Esophagus muscularis mucosa (tissue), 4 donors: ENCODE measurements around the gene SLC3A2. TPM values are rescaled to one million over a fixed set of nuclear protein-coding genes. Genes with fewer than 3 reads are reported as not detected.
"Not testable (repeated sequence)": the region's sequence is repeated elsewhere in the genome, so short reads cannot be mapped to it uniquely, and the experiment has no call there.

Experiments used
- DNase-seq: peaks from one replicate; pipeline ENCODE4 v3.0.0-alpha.2; 2017; ENCODE audit errors: extremely low spot score
- H3K27ac ChIP-seq, 4 donors: fragments of 200-600 bp; sonication (generic); replicated peaks in 1 of 4; 1 replicate in 3 of 4; 2 replicates in 1 of 4; pipeline ENCODE4 v1.5.1; 2016 to 2019; ENCODE audit warnings: mild to moderate bottlenecking in 1 of 4
- H3K27me3 ChIP-seq, 4 donors: fragments of 200-600 bp; sonication (generic); one replicate each; pipeline versions ENCODE4 v1.5.1 to v1.6.0; 2016 to 2019
- H3K36me3 ChIP-seq, 4 donors: fragments of 200-600 bp; sonication (generic); one replicate each; pipeline ENCODE4 v1.5.1; 2016 to 2019
- H3K4me1 ChIP-seq, 4 donors: fragments of 200-600 bp; sonication (generic); one replicate each; pipeline ENCODE4 v1.5.1; 2016 to 2019
- H3K4me3 ChIP-seq, 4 donors: fragments of 200-600 bp; sonication (generic); 1 replicate in 2 of 4; 2 replicates in 2 of 4; pipeline ENCODE4 v1.5.1; 2016 to 2019; ENCODE audit warnings: mild to moderate bottlenecking in 4 of 4, moderate library complexity in 1 of 4
- H3K9me3 ChIP-seq, 4 donors: fragments of 200-600 bp; sonication (generic); 1 replicate in 3 of 4; 2 replicates in 1 of 4; pipeline ENCODE4 v1.5.1; 2016 to 2019
- CTCF ChIP-seq, 3 experiments: fragments of 200-600 bp in 2 of 3; fragments of 450-650 bp in 1 of 3; sonication (generic) in 2 of 3; IDR thresholded peaks; one replicate each; pipeline ENCODE4 v1.5.1; 2017 to 2019; ENCODE audit warnings: antibody characterized with exemption in 3 of 3, mild to moderate bottlenecking in 2 of 3, moderate library complexity in 1 of 3
- EP300 ChIP-seq: sonication (generic); formaldehyde crosslinking; IDR thresholded peaks from one replicate; pipeline ENCODE4 v1.6.1; 2017; ENCODE audit warnings: antibody characterized with exemption
- POLR2A ChIP-seq: fragments of 450-650 bp; IDR thresholded peaks from one replicate; pipeline ENCODE4 v1.6.1; 2017; ENCODE audit warnings: antibody characterized with exemption, moderate library complexity, mild to moderate bottlenecking, low read depth
- POLR2AphosphoS5 ChIP-seq, 2 donors: sonication (generic); formaldehyde crosslinking; IDR thresholded peaks; one replicate each; pipeline ENCODE4 v1.6.1; 2017; ENCODE audit warnings: antibody characterized with exemption in 2 of 2
- WGBS: methylation state at CpG from one replicate; pipeline ENCODE4 v1.1.5; 2018; 5-methylcytosine and 5-hydroxymethylcytosine counted together
- intact Hi-C: fragments of 100-400 bp; cut with DNase I; formaldehyde crosslinking; loops from one replicate; pipeline ENCODE4 v1.15.1; 2023
- total RNA-seq, 4 donors: library from RNA; depleted of rRNA; stranded (reverse); fragments of >200 nt; gene quantifications; one replicate each; pipeline versions ENCODE4 v1.1.0 to v1.2.1, GENCODE V29; 2016

Gene SLC3A2
- total RNA-seq, 4 donors from 2014 or later, result 53.2 to 123 (median 86.4) TPM

DNA sequence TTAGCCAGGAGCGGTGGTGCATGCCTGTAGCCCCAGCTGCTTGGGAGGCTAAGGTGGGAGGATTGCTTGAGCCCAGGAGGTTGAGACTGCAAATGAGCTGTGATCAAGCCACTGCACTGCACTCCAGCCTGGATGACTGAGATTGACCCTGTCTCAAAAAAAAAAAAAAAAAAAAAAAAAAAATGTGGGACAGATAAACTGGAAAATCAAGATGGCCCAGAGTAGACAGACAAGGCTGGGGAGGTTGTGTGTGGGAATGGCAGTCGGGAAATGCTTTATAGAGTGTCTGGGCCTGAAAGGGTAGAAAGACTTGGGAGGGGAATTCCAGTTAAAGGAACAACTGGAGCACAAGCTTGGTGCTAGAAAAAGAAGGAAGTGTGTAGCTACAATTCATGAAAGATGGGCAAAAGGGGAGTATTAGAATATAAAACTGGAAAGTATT, 23.1 kb upstream of the SLC3A2 start:
- H3K9me3 ChIP-seq, result no peaks in the 10 kb centered on the region
- no peak overlapping the region for H3K27ac ChIP-seq
- H3K4me3 ChIP-seq, result no peak overlapping the region
- H3K36me3 ChIP-seq, result peaks cover 14 to 22% (median 18%) of the 10 kb centered on the region in 4 donors
- no peaks in the 10 kb centered on the region for H3K27me3 ChIP-seq
- TF ChIP-seq CTCF (IDR thresholded peaks at IDR 0.05), result no peak
- TF ChIP-seq EP300, result no peak
- TF ChIP-seq POLR2A, result no peak
- TF ChIP-seq POLR2AphosphoS5 (IDR thresholded peaks at IDR 0.05), result no peak
- peaks cover 25 to 40% (median 37%) of the 10 kb centered on the region in 4 donors for H3K4me1 ChIP-seq
- DNase-seq, result no peak
- WGBS, result 73% methylated on average over 2 of the region's 2 CpGs
- intact Hi-C loops, result loop anchor here (10.0 kb wide), 1 partner anchor 263 kb away; the partner anchor contains the start of gene TUT1

DNA sequence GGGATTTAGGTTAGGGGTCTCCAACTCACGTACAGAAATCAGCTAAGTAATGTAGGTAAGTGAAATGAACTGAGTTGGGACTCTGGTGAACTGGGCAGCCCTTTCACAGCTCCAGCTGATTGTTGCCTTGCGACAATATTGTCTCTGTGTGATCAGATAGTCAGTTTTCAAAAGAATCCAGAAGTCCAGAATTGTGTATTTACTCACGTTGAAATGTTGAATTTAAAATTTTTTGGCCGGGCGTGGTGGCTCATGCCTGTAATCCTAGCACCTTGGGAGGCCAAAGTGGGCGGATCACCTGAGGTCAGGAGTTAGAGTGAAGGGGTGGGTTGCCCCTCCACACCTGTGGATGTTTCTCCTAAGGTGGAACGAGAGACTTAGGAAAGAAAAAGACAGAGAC, 22.5 kb upstream of the SLC3A2 start:
- DNase-seq, result no peak
- Histone ChIP-seq H3K9me3 (no peaks in the 10 kb centered on the region), H3K27me3 (no peaks in the 10 kb centered on the region), H3K4me3 (no peak overlapping the region), H3K4me1 (peaks cover 24 to 38% (median 32%) of the 10 kb centered on the region in 4 donors), H3K27ac (no peak overlapping the region), H3K36me3 (peaks cover 7 to 16% (median 11%) of the 10 kb centered on the region in 4 donors)
- 84% methylated on average over 7 of the region's 7 CpGs for WGBS
- no peak for TF ChIP-seq CTCF (IDR thresholded peaks at IDR 0.05)
- no peak for TF ChIP-seq EP300
- TF ChIP-seq POLR2AphosphoS5 (IDR thresholded peaks at IDR 0.05), result no peak
- intact Hi-C loops, result loop anchor here (10.0 kb wide), 1 partner anchor 263 kb away; the partner anchor contains the start of gene TUT1

DNA sequence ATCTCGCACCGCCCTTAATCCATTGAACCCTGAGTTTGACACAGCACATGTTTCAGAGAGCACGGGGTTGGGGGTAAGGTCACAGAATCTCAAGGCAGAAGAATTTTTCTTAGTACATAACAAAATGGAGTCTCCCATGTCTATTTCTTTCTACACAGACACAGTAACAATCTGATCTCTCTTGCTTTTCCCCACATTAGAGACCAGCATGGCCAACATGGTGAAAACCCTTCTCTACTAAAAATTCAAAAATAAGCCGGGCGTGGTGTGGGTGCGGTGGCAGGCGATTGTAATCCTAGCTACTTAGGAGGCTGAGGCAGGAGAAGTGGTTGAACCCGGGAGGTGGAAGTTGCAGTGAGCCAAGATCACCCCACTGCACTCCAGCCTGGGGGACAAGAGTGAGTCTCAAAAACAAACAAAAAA, 21.4 kb upstream of the SLC3A2 start:
- H3K27me3 ChIP-seq, H3K36me3 ChIP-seq, H3K4me3 ChIP-seq, H3K9me3 ChIP-seq, H3K27ac ChIP-seq, DNase-seq: not testable (repeated sequence)
- peaks cover 14 to 27% (median 21%) of the 10 kb centered on the region in 4 donors for H3K4me1 ChIP-seq
- intact Hi-C loops, result loop anchor here (10.0 kb wide), 1 partner anchor 264 kb away; the partner anchor contains the start of gene TUT1
- WGBS, result 90% methylated on average over 8 of the region's 8 CpGs

- WGBS, result 75% methylated on average over 5 of the region's 5 CpGs
- no peaks in the 10 kb centered on the region for H3K36me3 ChIP-seq
- peaks cover 10 to 21% (median 12%) of the 10 kb centered on the region in 4 donors for H3K4me1 ChIP-seq
- no peak overlapping the region for H3K4me3 ChIP-seq
- no peak for DNase-seq
- TF ChIP-seq POLR2A, result no peak
- no peak for TF ChIP-seq CTCF (IDR thresholded peaks at IDR 0.05)
- TF ChIP-seq EP300, result no peak
- no peak for TF ChIP-seq POLR2AphosphoS5 (IDR thresholded peaks at IDR 0.05)
- no peaks in the 10 kb centered on the region for H3K27me3 ChIP-seq
- no peak overlapping the region for H3K27ac ChIP-seq
- intact Hi-C loops, result loop anchor here (10.0 kb wide), 1 partner anchor 476 kb away; no protein-coding TSS in a partner anchor
- no peaks in the 10 kb centered on the region for H3K9me3 ChIP-seq
These were observed 19.7 kb upstream of the SLC3A2 start for GRCh38 chr11:62860835-62861563.

DNA sequence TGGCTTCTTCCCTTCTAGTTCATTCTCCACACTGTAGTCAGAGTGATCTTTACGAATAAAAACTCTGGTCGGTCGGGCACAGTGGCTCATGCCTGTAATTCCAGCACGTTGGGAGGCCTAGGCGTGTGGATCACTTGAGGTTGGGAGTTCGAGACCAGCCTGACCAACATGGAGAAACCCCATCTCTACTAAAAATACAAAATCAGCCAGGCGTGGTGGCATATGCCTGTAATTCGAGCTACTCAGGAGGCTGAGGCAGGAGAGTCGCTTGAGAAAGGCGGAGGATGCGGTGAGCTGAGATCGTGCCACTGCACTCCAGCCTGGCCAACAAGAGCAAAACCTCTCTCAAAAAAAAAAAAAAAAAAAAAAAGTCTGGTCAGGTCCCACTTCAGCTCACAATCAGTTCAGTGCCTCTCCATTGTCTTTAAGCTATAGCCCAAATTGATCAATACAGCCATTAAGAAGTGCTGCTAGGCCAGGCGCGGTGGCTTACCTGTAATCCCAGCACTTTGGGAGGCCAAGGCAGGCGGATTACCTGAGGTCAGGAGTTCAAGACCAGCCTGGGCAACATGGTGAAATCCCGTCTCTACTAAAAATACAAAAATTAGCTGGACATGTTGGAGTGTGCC, 19.0 kb upstream of the SLC3A2 start:
- intact Hi-C loops, result loop anchor here (1.0 to 10.0 kb wide), 2 partner anchors 75 to 477 kb away; no protein-coding TSS in a partner anchor
- WGBS, result 92% methylated on average over 16 of the region's 16 CpGs
- DNase-seq, result not testable (repeated sequence)

More for the DNA sequence above, 19.0 kb upstream of the SLC3A2 start:
- H3K36me3 ChIP-seq, H3K27me3 ChIP-seq, H3K4me3 ChIP-seq, H3K9me3 ChIP-seq, H3K27ac ChIP-seq: not testable (repeated sequence)
- H3K4me1 ChIP-seq, result peaks cover 3 to 14% (median 5%) of the 10 kb centered on the region in 4 donors
